Keratinocyte (primary cell): ENCODE results near the gene IL36RN.

Experiments used
- EZH2 ChIP-seq: IDR thresholded peaks from one replicate; pipeline ENCODE4 v1.6.1; 2012; ENCODE audit warnings: inconsistent platforms, mild to moderate bottlenecking, low read length, moderate library complexity
- TF ChIP-seq, protein P1 (sequence below), 3 experiments: IDR thresholded peaks in 1 of 3; conservative IDR thresholded peaks in 1 of 3; optimal IDR thresholded peaks in 1 of 3; 2 replicates in 2 of 3; 3 replicates in 1 of 3; pipeline versions ENCODE3 to v1.5.1; 2011; ENCODE audit warnings: low read length in 3 of 3, mild to moderate bottlenecking in 3 of 3, moderate library complexity in 2 of 3, control low read depth in 1 of 3, inconsistent platforms in 1 of 3; ENCODE audit not compliant: insufficient read depth in 2 of 3; ENCODE audit errors: extremely low read depth in 1 of 3

- TF ChIP-seq, protein P1, sequence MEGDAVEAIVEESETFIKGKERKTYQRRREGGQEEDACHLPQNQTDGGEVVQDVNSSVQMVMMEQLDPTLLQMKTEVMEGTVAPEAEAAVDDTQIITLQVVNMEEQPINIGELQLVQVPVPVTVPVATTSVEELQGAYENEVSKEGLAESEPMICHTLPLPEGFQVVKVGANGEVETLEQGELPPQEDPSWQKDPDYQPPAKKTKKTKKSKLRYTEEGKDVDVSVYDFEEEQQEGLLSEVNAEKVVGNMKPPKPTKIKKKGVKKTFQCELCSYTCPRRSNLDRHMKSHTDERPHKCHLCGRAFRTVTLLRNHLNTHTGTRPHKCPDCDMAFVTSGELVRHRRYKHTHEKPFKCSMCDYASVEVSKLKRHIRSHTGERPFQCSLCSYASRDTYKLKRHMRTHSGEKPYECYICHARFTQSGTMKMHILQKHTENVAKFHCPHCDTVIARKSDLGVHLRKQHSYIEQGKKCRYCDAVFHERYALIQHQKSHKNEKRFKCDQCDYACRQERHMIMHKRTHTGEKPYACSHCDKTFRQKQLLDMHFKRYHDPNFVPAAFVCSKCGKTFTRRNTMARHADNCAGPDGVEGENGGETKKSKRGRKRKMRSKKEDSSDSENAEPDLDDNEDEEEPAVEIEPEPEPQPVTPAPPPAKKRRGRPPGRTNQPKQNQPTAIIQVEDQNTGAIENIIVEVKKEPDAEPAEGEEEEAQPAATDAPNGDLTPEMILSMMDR (optimal IDR thresholded peaks at IDR 0.05 in 1 of 3, IDR thresholded peaks at IDR 0.05 in 1 of 3, conservative IDR thresholded peaks at IDR 0.05 in 1 of 3; ENCODE audit: extremely low read depth in 1 of 3, insufficient read depth in 2 of 3, low read length in 3 of 3) = no peak
- no peak for TF ChIP-seq EZH2
Observed at GRCh38 chr2:113061896-113062770, 3.1 kb downstream of the IL36RN start.
